Subcutaneous abdominal adipose tissue (tissue), 5 donors: ENCODE results near the gene NEXN.

Source experiments
- H3K27ac ChIP-seq: one replicate; pipeline ENCODE4 v1.7.0; 2013; ENCODE audit warnings: low read depth, mild to moderate bottlenecking, inconsistent platforms, low read length, moderate library complexity
- H3K27me3 ChIP-seq, 5 donors: one replicate each; pipeline ENCODE4 v1.7.0; 2013; ENCODE audit warnings: low read length in 5 of 5, inconsistent platforms in 1 of 5; ENCODE audit not compliant: control insufficient read depth in 5 of 5, insufficient read depth in 4 of 5
- H3K36me3 ChIP-seq, 5 donors: one replicate each; pipeline ENCODE4 v1.7.0; 2013; ENCODE audit warnings: low read length in 5 of 5; ENCODE audit not compliant: control insufficient read depth in 5 of 5, insufficient read depth in 5 of 5
- H3K4me1 ChIP-seq, 5 donors: one replicate each; pipeline ENCODE4 v1.7.0; 2013; ENCODE audit warnings: low read length in 5 of 5, mild to moderate bottlenecking in 3 of 5, moderate library complexity in 1 of 5; ENCODE audit not compliant: control insufficient read depth in 5 of 5, insufficient read depth in 5 of 5
- H3K4me3 ChIP-seq, 5 donors: one replicate each; pipeline ENCODE4 v1.7.0; 2013; ENCODE audit warnings: low read length in 5 of 5, low read depth in 1 of 5
- H3K9ac ChIP-seq, 5 donors: one replicate each; pipeline ENCODE4 v1.7.0; 2013; ENCODE audit warnings: low read length in 5 of 5, mild to moderate bottlenecking in 4 of 5, moderate library complexity in 3 of 5
- H3K9me3 ChIP-seq, 5 donors: one replicate each; pipeline ENCODE4 v1.7.0; 2013; ENCODE audit warnings: low read length in 5 of 5; ENCODE audit not compliant: control insufficient read depth in 5 of 5
- donor health status: healthy.
- donor health status: healthy.
- donor health status: healthy.
- donor health status: healthy.
- donor health status: healthy.

Gene NEXN

GRCh38 chr1:77989744-77990143 lies 101.3 kb downstream of the NEXN start:
- H3K27me3 ChIP-seq, result no peaks in the 10 kb centered on the region
- no peaks in the 10 kb centered on the region for H3K4me1 ChIP-seq
- no peak overlapping the region for H3K4me3 ChIP-seq
- no peaks in the 10 kb centered on the region for H3K9me3 ChIP-seq
- no peak overlapping the region for H3K27ac ChIP-seq
- peaks cover 0 to 5% (median 0%) of the 10 kb centered on the region in 5 donors for H3K36me3 ChIP-seq
- H3K9ac ChIP-seq, result no peak overlapping the region

DNA sequence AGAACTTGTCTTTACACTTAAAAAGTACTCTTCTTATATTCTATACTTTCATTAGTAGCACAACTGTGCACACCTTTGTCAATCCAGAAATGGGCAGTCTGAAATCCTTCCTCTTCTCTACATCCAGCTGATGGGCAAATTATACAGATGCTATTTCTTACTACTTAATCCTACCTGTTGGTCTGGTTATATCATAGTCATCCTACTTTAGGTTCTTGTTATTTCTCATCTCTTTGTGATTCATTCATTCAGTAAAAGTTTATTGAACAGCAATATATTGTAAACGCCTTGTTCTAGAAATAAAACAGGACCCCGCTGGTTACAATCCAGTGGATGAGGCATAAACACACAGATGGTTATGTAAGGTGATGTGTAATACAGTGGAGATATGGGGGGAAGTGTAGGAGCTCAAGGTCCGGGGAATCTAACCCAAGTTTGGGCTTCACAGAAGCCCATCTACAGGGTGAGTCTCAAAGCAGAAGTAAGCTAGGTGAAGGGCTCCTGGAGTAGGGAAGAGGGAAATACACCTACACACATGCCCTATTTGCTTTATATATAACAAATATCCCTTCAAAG lies 102.3 kb downstream of the NEXN start:
- Histone ChIP-seq H3K4me3 (no peak overlapping the region), H3K9ac (no peak overlapping the region), H3K27me3 (no peaks in the 10 kb centered on the region), H3K27ac (no peak overlapping the region), H3K9me3 (no peaks in the 10 kb centered on the region), H3K4me1 (no peaks in the 10 kb centered on the region), H3K36me3 (peaks cover 0 to 9% (median 0%) of the 10 kb centered on the region in 5 donors)

GRCh38 chr1:77991638-77992037 lies 103.2 kb downstream of the NEXN start:
- H3K9ac ChIP-seq, result no peak overlapping the region
- H3K4me1 ChIP-seq, result no peaks in the 10 kb centered on the region
- H3K27ac ChIP-seq, result no peak overlapping the region
- H3K4me3 ChIP-seq, result no peak overlapping the region
- no peaks in the 10 kb centered on the region for H3K9me3 ChIP-seq
- H3K36me3 ChIP-seq, result peaks cover 0 to 9% (median 0%) of the 10 kb centered on the region in 5 donors
- H3K27me3 ChIP-seq, result no peaks in the 10 kb centered on the region
